ENCODE data around the gene CCN5.

The CCN5 gene

DNA sequence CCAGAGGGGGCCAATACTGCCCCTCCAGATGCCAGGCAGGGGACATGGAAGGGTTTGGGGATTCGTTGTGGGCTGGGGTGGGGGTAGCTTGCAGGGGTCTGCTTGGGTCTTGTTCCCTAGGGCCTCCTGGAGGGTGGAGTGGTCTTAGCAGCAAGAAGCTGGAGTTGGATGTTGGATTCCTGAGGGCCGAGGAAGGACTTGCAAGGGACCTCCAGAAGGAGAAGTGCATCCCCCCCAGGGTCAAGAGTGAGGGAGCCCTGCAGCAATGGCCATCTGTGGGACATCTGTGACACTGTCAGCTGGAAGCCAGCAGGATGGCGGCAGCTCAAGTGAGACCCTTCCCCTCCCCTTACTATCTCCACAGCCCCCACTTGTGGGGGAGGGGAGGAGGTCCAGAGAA lies 25.4 kb upstream of the CCN5 start:
- H3K27me3 ChIP-seq (ENCODE audit: insufficient read depth, poor library complexity, severe bottlenecking) = no peaks in the 10 kb centered on the region
- H3K27ac ChIP-seq (replicated peaks) = no peak overlapping the region
- TF ChIP-seq GABPA (IDR thresholded peaks at IDR 0.05; ENCODE audit: low read depth) (no peak), SPI1 (IDR thresholded peaks at IDR 0.05; ENCODE audit: borderline replicate concordance, low read depth) (no peak), CTCF (IDR thresholded peaks at IDR 0.05; ENCODE audit: insufficient read depth, low read length) (no peak), POLR2AphosphoS5 (IDR thresholded peaks at IDR 0.05; ENCODE audit: low read depth) (no peak), REST (IDR thresholded peaks at IDR 0.05; ENCODE audit: insufficient replicate concordance, low read depth) (no peak)
- DNase-seq (ENCODE audit: low read depth in 1 of 2, low spot score in 1 of 2) = no peak
- H3K4me3 ChIP-seq (replicated peaks; ENCODE audit: insufficient read depth, low read length) = no peak overlapping the region

DNA sequence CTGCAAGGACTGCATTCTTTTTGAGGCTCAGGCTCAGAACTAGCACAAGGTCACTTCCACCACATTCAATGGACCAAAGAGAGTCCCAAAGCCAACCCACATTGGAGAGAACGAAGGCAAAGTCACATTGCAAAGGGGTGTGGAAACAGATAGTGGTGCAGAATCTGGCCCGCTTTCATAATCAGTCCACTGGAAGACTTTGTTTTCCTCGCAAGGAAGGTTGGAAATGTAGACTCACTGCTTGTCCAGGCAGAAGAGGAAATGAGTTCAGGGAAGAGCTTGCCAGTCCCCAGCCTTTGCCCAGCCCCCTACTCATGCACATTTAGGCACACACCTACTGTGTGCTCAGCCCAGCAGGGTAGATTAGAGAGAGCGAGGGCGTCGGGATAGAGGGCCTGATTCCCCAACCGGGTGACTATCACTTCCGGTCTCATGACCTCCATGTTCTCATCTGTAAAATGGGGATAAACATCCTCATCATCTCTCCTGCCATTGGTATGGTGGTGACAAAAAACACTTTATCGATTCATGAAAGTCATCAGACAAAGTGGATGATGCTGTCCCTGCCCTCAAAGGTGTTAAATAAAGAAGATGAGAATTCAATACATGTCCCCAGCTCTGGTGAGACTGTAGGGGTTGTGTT lies 24.3 kb upstream of the CCN5 start:
- no peak for DNase-seq (ENCODE audit: low read depth in 1 of 2, low spot score in 1 of 2)
- no peak for TF ChIP-seq CTCF (IDR thresholded peaks at IDR 0.05; ENCODE audit: insufficient read depth, low read length)
- TF ChIP-seq GABPA (IDR thresholded peaks at IDR 0.05; ENCODE audit: low read depth) = no peak
- no peak for TF ChIP-seq SPI1 (IDR thresholded peaks at IDR 0.05; ENCODE audit: borderline replicate concordance, low read depth)
- no peak for TF ChIP-seq REST (IDR thresholded peaks at IDR 0.05; ENCODE audit: insufficient replicate concordance, low read depth)
- TF ChIP-seq POLR2AphosphoS5 (IDR thresholded peaks at IDR 0.05; ENCODE audit: low read depth) = no peak
- Histone ChIP-seq H3K27ac (replicated peaks) (no peak overlapping the region), H3K4me3 (replicated peaks; ENCODE audit: insufficient read depth, low read length) (no peak overlapping the region), H3K27me3 (ENCODE audit: insufficient read depth, poor library complexity, severe bottlenecking) (no peaks in the 10 kb centered on the region)

DNA sequence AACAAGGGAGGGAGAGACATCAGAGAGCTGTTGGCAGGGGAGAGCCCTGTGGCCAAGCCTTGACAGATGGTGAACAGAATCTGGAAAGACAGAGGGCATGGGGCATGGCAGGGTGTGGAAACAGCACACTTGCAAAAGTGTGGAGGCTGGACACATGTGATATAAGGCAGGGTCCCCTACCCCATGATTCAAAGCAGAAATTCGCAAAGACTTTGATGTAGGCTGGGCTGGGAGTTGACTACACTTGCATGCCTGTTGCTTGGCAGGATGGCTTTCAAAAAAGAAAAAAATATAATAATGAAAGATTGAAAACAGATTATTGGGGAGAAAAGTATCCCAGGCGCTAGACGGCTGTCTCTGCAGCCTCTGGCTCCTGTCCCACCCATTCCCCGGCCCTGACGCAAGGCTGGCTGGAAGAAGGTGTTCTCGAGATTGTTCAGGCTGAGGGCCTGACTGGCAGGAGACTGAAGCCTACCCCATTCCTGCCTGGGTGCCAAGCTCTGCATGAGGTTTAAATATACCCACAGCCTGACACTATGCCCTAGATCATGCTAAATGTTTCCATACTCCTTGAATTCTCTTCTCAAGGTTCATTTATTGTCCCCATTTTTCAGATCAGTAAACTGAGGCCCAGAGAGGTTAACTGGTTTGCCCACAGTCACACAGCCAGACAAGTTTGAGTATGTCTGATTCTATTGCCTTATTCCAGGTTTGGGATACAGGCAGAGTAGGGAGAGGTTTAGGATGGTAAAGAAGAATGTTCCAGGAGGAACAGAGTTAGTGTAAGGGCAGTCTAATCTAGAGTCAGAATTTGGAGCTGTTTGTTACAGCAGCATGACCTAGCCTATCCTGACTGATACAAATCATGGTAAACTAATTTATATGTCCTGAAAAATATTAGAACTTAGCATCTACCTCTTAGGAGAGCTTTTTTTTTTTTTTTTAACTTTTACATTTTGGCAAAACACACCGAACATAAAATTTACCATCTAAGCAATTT lies 23.4 kb upstream of the CCN5 start:
- DNase-seq (ENCODE audit: low read depth in 1 of 2, low spot score in 1 of 2) = no peak
- TF ChIP-seq SPI1 (IDR thresholded peaks at IDR 0.05; ENCODE audit: borderline replicate concordance, low read depth) (no peak), GABPA (IDR thresholded peaks at IDR 0.05; ENCODE audit: low read depth) (no peak), CTCF (IDR thresholded peaks at IDR 0.05; ENCODE audit: insufficient read depth, low read length) (no peak), REST (IDR thresholded peaks at IDR 0.05; ENCODE audit: insufficient replicate concordance, low read depth) (no peak), POLR2AphosphoS5 (IDR thresholded peaks at IDR 0.05; ENCODE audit: low read depth) (no peak)
- H3K27me3 ChIP-seq (ENCODE audit: insufficient read depth, poor library complexity, severe bottlenecking) = no peaks in the 10 kb centered on the region
- H3K27ac ChIP-seq (replicated peaks) = no peak overlapping the region
- no peak overlapping the region for H3K4me3 ChIP-seq (replicated peaks; ENCODE audit: insufficient read depth, low read length)

All from HL-60 (cell line).